Fibroblast of gingiva (primary cell): ENCODE measurements around the gene CYP2C9.
"Not testable (repeated sequence)": the region's sequence is repeated elsewhere in the genome, so short reads cannot be mapped to it uniquely, and the experiment has no call there.

Experiments
- DNase-seq: peaks from one replicate; pipeline ENCODE4 v3.0.0-alpha.2; 2011; ENCODE audit warnings: low read depth

CYP2C9 gene

GRCh38 chr10:94938383-94938782 is at the start of gene CYP2C9:
CYP2C9 (plus strand) TSS chr10:94938658; CDS start chr10:94938683, 25 bp downstream.
- no peak for DNase-seq

- DNase-seq, result no peak
Measured at GRCh38 chr10:94889123-94889522, 49.3 kb upstream of the CYP2C9 start.

GRCh38 chr10:94890264-94891022 is 48.0 kb upstream of the CYP2C9 start:
- DNase-seq, result no peak

- DNase-seq, result not testable (repeated sequence)
Measured at GRCh38 chr10:94898414-94898813, 40.0 kb upstream of the CYP2C9 start.

GRCh38 chr10:94902080-94902479 is 36.4 kb upstream of the CYP2C9 start:
- DNase-seq, result no peak

GRCh38 chr10:94902570-94902969 is 35.9 kb upstream of the CYP2C9 start:
- DNase-seq, result no peak

- not testable (repeated sequence) for DNase-seq
Measured at GRCh38 chr10:94904506-94905148, 33.8 kb upstream of the CYP2C9 start.

GRCh38 chr10:94916423-94916822 is 22.0 kb upstream of the CYP2C9 start:
- no peak for DNase-seq

- DNase-seq, result no peak
Measured at GRCh38 chr10:94936721-94937120, 1.7 kb upstream of the CYP2C9 start.

- DNase-seq, result not testable (repeated sequence)
Measured at GRCh38 chr10:94943432-94944103, 5.1 kb downstream of the CYP2C9 start.

- not testable (repeated sequence) for DNase-seq
Measured at GRCh38 chr10:94946181-94946580, 7.7 kb downstream of the CYP2C9 start.

- peak; percentile 6 for DNase-seq
Measured at GRCh38 chr10:94963901-94964300, 25.4 kb downstream of the CYP2C9 start.

- no peak for DNase-seq
Measured at GRCh38 chr10:94983555-94983954, 45.1 kb downstream of the CYP2C9 start.

GRCh38 chr10:94989192-94989591 is 50.7 kb downstream of the CYP2C9 start:
- DNase-seq, result no peak

GRCh38 chr10:94991243-94991888 is 52.9 kb downstream of the CYP2C9 start:
- no peak for DNase-seq

GRCh38 chr10:94992811-94993210 is 54.4 kb downstream of the CYP2C9 start:
- DNase-seq, result no peak

GRCh38 chr10:94997741-94998174 is 59.3 kb downstream of the CYP2C9 start:
- DNase-seq, result no peak

GRCh38 chr10:95026461-95026860 is 88.0 kb downstream of the CYP2C9 start:
- DNase-seq, result no peak

- DNase-seq, result no peak
Measured at GRCh38 chr10:95031656-95032055, 93.2 kb downstream of the CYP2C9 start.

GRCh38 chr10:95034401-95034800 is 95.9 kb downstream of the CYP2C9 start:
- no peak for DNase-seq

GRCh38 chr10:95035332-95036295 is 97.2 kb downstream of the CYP2C9 start:
- no peak for DNase-seq
